ENCODE measurements around the gene RPN1.
"Not testable (repeated sequence)": the region's sequence is repeated elsewhere in the genome, so short reads cannot be mapped to it uniquely, and the experiment has no call there.

RPN1 gene

GRCh38 chr3:128607710-128608048 is 42.9 kb downstream of the RPN1 start:
- no peak for DNase-seq

- no peak for DNase-seq
Measured at GRCh38 chr3:128606094-128606493, 44.5 kb downstream of the RPN1 start.

GRCh38 chr3:128605091-128606046 is 45.2 kb downstream of the RPN1 start:
- no peak for DNase-seq

GRCh38 chr3:128603811-128604775 is 46.5 kb downstream of the RPN1 start:
- no peak for DNase-seq

- DNase-seq, result no peak
Measured at GRCh38 chr3:128603313-128603712, 47.3 kb downstream of the RPN1 start.

- no peak for DNase-seq
Measured at GRCh38 chr3:128598884-128599664, 51.5 kb downstream of the RPN1 start.

- no peak for DNase-seq
Measured at GRCh38 chr3:128597900-128598299, 52.7 kb downstream of the RPN1 start.

GRCh38 chr3:128592864-128593263 is 57.8 kb downstream of the RPN1 start:
- DNase-seq, result no peak

- no peak for DNase-seq
Measured at GRCh38 chr3:128591738-128592426, 58.7 kb downstream of the RPN1 start.

GRCh38 chr3:128590948-128591347 is 59.7 kb downstream of the RPN1 start:
- no peak for DNase-seq

GRCh38 chr3:128589985-128590384 is 60.6 kb downstream of the RPN1 start:
- not testable (repeated sequence) for DNase-seq

- no peak for DNase-seq
Measured at GRCh38 chr3:128588147-128588546, 62.5 kb downstream of the RPN1 start.

- no peak for DNase-seq
Measured at GRCh38 chr3:128587391-128587790, 63.2 kb downstream of the RPN1 start.

- DNase-seq, result not testable (repeated sequence)
Measured at GRCh38 chr3:128586932-128587331, 63.7 kb downstream of the RPN1 start.

- not testable (repeated sequence) for DNase-seq
Measured at GRCh38 chr3:128586391-128586790, 64.2 kb downstream of the RPN1 start.

- DNase-seq, result no peak
Measured at GRCh38 chr3:128585974-128586373, 64.6 kb downstream of the RPN1 start.

- no peak for DNase-seq
Measured at GRCh38 chr3:128585189-128585588, 65.4 kb downstream of the RPN1 start.

GRCh38 chr3:128584412-128585020 is 66.1 kb downstream of the RPN1 start:
- DNase-seq, result no peak

GRCh38 chr3:128581566-128581965 is 69.1 kb downstream of the RPN1 start:
- no peak for DNase-seq

GRCh38 chr3:128579927-128580326 is 70.7 kb downstream of the RPN1 start:
- no peak for DNase-seq

GRCh38 chr3:128578346-128578745 is 72.3 kb downstream of the RPN1 start:
- no peak for DNase-seq

- no peak for DNase-seq
Measured at GRCh38 chr3:128577711-128578110, 72.9 kb downstream of the RPN1 start.

Measured in T-helper 9 cell (primary cell).